ENCODE results near the gene TULP3.

The TULP3 gene

DNA sequence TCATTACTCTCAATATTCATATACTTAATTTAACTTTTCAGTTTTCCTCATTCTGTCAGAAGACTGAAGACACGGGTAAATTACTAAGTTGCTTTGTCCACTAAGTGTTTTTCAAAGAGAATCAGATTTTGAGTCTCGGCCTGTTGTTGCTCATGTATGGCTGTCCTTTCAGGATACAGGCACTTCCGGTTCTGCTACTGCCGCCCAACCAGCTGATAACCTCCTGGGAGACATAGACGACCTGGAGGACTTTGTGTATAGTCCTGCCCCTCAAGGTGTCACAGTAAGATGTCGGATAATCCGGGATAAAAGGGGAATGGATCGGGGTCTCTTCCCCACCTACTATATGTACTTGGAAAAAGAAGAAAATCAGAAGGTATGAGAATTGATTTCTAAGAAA, 40.2 kb downstream of the TULP3 start:
- no peak for DNase-seq (ENCODE audit: low read depth)

DNA sequence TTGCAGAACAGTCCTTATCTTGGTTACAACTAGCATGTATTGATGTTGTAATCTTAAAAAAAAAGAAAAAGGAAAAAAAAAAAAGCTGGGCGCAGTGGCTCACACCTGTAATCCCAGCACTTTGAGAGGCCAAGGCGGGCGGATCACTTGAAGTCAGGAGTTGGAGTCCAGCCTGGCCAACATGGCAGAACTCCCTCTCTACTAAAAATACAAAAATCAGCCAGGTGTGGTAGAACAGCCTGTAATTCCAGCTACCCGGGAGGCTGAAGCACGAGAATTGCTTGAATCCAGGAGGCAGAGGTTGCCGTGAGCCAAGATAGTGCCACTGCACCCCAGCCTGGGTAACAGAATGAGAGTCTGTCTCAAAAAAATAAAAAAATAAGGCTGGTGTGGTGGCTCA, 42.9 kb downstream of the TULP3 start:
- DNase-seq (ENCODE audit: low read depth), result no peak

GRCh38 chr12:2934371-2934770, 43.7 kb downstream of the TULP3 start:
- no peak for DNase-seq (ENCODE audit: low read depth)

DNA sequence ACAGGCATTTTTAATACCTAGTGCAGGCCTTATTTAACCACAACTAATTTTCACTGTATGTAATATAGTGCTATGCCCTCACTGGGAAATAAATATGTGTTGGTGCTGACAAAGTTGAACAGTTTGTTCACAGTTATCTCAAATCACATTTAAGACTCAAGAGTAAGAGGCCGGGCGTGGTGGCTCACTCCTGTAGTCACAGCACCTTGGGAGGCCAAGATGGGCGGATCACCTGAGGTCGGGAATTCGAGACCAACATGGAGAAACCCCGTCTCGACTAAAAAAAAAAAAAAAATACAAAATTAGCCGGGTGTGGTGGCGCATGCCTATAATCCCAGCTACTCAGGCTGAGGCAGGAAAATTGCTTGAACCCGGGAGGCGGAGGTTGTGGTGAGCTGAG, 45.6 kb downstream of the TULP3 start:
- DNase-seq (ENCODE audit: low read depth), result no peak

DNA sequence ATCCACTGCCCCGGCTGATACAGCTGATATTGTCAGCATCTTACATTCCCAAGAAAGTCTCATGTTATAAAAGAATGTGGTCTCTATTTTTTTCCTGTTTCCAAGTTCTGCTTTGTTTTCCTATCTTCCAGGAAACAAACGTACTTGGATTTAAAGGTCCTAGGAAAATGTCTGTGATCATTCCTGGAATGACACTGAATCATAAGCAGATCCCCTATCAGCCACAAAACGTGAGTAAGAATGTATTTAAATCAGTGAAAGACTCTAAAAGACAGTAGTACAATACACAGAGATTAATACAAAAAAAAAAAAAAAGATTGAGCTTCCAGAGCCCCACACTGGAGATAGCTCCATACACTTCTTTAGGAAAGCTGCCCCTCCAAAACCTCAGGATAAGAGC, 46.8 kb downstream of the TULP3 start:
- no peak for DNase-seq (ENCODE audit: low read depth)

- no peak for DNase-seq (ENCODE audit: low read depth)
These were observed 48.5 kb downstream of the TULP3 start for GRCh38 chr12:2939191-2939590.

DNA sequence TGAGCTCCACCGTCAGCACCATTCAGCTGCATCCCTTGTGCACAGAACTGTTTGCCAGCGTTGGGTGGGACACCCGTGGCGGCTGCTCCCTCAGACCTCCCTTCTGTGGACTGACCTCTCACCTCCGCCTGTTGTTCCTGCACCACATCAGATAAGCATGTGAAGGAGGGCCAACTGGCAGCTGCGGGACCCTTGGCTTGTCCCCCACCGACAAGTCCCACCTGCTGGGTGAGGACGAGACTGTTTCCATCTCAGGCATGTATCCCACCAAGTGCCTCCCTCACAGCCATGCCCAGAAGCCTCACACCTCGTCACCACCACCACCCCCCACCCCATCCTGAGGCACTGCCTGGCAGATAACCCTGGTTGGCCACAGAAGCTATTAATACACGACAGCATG, 49.9 kb downstream of the TULP3 start:
- no peak for DNase-seq (ENCODE audit: low read depth)

- no peak for DNase-seq (ENCODE audit: low read depth)
These were observed 50.8 kb downstream of the TULP3 start for GRCh38 chr12:2941524-2941923.

DNA sequence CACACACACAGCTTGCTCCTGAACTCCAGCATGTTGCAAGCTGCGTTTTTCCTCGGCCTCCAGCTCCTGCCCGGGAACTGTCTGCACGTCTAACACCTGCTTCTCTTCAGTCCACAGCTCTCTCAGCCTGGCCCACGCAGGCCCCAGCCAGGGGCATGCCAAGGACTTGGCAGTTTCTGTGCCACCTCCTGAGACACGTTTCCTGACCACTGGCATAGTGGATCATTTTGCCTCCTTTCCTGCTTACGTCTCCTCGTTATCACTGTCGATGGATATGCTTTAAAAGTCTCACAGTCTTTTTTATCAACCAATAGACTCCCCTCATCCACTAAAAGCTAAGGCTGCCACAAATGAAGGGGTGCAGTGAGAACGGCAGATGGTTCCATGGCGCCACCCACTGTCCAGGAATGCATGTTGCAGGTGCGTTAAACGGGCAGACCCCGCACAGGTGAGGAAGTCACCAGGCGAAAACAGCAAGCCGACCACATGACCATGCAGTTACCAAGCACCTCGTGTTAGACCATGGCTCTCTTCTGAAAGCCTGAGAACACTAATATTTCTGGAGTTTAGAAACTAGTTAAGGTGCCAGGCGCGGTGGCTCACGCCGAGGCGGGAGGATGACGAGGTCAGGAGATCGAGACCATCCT, 53.8 kb downstream of the TULP3 start:
- peak; percentile 5 for DNase-seq (ENCODE audit: low read depth)

DNA sequence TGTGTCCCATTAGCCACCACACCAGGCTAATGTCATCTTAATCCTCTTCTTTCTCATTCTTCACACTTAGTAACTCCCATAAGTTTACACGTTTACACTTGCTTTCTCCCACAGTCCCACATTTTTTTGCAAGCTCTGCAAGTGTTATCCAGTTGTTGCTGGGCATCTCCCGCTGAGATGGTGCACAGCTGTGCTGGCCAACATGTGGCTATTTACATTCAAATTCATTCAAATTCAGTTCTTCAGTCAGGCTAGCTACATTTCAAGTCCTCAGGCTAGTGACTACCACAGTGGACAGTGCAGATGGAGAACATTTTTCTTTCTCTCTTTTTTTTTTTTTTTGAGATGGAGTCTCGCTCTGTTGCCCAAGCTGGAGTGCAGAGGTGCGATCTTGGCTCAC, 58.7 kb downstream of the TULP3 start:
- DNase-seq (ENCODE audit: low read depth), result no peak

GRCh38 chr12:2955888-2956287, 65.2 kb downstream of the TULP3 start:
- DNase-seq (ENCODE audit: low read depth), result no peak

DNA sequence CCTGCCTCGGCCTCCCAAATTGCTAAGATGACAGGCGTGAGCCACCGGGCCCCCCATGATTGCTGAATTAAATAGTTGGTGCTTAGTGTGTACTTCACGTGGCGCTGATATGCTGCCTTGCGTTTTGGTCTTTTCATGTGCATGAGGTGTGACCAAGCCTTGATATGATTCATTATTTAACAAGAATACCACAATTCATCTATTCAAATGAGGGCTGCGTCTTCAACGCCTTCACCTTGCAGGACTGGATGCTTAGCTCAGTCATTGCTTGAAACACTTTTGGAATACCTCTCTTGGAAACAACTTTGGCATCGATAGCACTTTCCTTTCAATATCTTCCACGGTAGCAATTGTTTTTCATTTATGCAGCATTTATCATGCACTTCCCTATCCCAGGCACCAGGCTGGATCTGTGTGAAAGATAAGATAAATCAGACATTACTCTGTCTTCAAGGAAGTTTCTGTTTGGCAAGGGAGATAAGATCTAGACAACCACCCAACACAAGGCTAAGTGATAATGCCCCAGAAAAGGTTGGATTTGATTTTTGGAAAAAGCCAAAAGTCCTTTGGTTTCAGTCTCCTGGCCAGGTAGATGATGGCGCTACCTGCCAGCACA, 67.2 kb downstream of the TULP3 start:
- DNase-seq (ENCODE audit: low read depth), result no peak

DNA sequence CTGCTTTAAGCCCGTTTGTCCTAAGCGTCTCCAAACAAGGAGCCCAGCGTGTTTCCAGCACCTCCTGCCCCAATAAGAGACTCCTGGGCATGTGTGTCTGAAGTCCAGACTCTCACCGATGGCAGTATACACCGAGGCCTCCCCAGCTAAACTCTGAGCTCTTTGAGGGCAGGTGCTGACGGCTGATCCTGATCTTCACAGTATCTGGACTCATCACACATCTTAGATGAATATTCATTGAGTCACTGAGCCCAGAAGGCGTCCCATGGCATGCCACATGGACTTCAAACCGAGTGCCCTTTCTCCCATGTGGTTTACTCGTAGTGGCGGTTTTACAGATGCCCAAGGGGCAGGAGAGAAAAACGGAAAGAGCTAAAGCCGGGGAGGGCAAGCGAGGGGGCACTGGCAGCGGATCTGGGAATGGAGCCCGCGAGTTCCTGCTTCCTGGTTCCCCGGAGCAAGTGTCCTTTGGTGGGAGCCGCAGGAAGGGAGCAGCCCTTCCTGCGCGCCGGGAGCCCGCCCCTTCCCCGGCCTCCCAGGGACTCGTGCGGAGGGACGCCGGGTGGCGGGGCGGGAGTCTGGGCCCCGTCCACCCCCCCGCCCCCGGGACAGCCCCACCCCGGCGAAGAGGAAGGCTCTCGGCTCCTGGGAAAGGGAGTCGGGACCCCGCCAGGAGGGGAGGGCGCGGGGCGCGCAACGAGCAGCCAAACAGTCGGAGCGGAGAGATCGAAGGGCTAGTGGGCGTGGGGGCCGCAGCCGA, 67.9 kb downstream of the TULP3 start:
- no peak for DNase-seq (ENCODE audit: low read depth)

GRCh38 chr12:2959192-2959504, 68.5 kb downstream of the TULP3 start, which contains the start of gene TEAD4:
TEAD4 (plus strand) TSS chr12:2959397.
- DNase-seq (ENCODE audit: low read depth), result no peak

DNA sequence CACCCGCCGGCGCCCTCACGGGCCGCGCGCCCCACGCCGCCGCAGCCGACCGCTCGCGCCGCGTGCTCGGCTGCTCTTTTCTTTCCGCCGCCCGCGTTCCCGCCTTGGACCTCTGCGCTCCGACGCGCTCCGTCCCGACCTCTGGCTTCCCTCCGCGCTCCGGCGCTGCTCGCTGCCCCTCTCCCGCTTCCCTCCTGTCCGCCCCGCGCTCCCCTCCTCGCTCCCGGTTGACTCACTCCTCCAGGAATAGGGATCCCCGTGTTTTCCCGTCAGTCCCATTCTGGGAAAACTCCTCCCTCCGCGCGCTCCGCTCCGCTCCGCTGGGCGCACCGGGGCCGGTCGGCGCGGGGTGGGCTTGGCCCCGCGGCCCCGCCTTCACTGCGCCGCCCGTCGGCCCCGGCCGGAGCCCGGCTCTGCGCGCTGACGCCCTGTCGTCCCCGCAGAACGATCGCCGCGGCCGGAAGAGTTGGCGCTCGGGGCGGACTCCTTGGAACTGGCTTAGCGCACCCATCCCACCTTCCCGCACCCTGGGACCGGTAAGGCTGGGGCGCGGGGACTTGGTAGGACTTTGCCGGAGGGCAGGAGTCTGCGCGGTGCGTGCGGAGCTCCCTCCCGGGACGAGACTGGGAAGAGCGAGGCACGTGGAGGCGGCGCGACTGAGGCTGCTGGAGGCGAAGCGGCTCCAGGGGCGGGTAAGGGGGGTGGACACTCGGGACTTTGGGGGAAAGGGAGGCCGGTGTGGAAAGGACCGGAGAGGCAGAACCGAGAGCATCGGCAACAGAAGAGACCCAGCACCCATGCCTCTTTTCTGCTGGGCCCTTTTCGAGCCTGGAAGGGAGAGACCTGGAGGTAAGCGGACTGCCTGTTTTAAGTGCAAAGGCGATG, 69.1 kb downstream of the TULP3 start:
- DNase-seq (ENCODE audit: low read depth), result no peak

DNA sequence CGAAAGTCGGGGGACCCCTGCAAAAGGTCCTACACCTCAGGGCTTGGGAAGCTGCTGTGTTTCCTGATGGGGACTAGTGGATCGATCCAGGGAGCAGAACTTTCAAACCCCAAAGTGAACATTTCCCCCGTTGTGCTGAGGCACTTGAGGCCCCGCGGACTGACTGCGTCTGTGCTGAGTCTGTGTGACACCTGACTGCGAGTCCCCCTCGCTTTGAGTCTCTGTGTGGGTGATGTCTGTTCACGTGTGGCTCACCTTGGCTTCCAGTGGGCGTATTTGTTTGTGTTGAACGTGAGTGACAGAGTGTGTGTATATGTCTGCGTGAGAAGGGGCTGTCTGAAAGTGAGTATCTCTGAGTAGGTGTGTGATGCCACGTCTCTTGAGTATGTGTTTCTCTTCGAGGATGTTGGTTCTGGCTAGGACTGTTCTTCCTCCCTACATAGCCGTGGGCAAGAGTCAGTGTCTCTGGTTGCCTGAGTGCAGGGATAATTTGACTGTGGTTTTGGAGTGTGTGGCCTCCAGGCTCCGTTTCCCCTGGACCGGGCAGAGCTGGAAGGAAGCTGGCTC, 69.8 kb downstream of the TULP3 start:
- no peak for DNase-seq (ENCODE audit: low read depth)

DNA sequence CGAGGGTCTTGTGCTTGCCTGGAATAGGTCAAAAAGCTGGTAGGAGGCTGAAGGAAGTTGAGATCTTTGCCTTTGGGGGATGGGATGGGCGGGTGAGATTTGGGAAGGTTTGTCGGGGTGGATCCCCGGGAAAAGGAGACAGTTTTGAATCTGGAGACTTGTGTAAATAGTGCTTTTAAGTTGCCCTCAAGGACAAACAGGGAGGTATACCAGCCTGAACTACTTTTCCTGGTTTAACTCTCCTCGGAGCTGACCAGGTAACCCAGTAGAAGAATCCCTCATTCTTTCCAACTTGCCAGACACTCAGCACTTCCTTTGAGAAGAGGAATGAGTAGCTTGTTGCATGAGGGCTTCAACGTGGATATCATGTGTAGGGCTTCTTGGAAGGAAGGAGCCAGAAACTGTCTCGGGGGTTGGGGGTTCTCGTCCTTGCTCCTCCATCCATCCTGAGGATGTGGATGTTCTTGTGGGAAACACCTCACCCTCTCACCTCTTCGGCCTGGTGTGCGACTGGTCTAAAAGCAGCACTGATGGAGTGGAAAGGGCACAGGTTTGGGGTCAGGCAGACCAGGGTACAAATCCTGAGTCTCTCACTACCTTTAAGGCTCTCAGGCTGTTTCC, 70.4 kb downstream of the TULP3 start:
- DNase-seq (ENCODE audit: low read depth), result no peak

DNA sequence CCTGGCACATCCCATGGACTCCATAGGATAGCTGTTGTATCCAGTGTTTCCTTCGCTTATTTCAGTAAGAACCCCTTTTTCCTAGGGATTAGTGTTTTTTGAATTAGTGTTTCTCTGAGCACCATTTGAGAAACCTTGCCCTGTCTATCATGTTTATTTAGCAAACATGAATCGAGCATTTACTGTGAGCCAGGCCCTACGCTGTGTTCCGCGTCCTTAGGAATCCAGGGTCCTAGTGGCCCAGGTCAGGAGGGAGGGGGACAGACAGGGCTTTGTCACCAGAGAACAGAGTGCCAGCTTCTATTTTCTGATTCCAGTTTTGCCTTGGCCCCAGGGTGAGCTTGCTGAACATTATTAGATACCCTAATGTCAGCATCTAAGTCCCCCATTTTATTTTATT, 71.0 kb downstream of the TULP3 start:
- no peak for DNase-seq (ENCODE audit: low read depth)

DNA sequence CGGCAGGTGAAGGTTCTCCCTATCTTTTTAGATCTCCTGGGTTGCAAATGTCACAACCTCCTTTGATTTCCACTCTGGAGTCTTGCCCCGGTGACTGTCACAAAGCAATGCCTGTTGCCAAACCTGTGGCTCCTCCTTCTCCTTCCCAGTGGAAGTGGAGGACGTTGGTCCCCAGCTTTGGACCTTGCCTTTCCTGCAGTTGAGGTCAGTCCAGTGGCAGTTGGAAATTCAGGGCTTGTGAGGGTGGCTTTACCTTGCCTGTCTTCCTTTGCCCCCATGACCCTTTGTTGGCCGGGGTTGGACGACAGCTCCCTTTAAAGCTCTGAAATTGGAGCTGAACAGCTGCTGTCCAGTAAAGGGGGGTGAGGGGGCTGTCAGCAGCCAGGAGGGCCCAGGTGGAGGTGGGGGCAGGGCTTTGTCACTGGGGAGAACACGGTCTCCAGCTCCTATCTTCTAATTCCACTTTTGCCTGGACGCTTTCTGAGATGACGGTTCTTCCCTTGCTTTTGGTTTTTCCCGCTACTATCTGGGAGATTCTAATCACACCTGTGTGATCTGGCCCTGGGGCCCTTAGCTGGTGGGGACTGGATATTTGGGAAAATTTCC, 72.6 kb downstream of the TULP3 start:
- no peak for DNase-seq (ENCODE audit: low read depth)

GRCh38 chr12:2963760-2964292, 73.1 kb downstream of the TULP3 start:
- no peak for DNase-seq (ENCODE audit: low read depth)

- DNase-seq (ENCODE audit: low read depth), result no peak
These were observed 77.0 kb downstream of the TULP3 start for GRCh38 chr12:2967651-2968050.

Measured in activated gamma-delta T cell treated with anti-CD3 and anti-CD28 coated beads, Interleukin-2, amount 50 U/mL, for 16 hours (primary cell).